CD14-positive monocyte (primary cell): ENCODE results near the gene NOP53. TPM values are rescaled to one million over a fixed set of nuclear protein-coding genes. Genes with fewer than 3 reads are reported as not detected.

Source experiments
- DNase-seq, 3 donors: peaks; one replicate each; pipeline ENCODE4 v3.0.0-alpha.2; 2011 to 2022
- H2AFZ ChIP-seq: 2 replicates; pipeline ENCODE4 v1.6.0; 2012; ENCODE audit warnings: mild to moderate bottlenecking, low read depth, low read length, inconsistent platforms; ENCODE audit not compliant: insufficient read depth, poor library complexity, severe bottlenecking
- H3K27ac ChIP-seq, 2 donors: 1 replicate in 1 of 2; 2 replicates in 1 of 2; pipeline ENCODE4 v1.5.1; 2012 to 2013; ENCODE audit warnings: low read length in 2 of 2, control low read depth in 1 of 2, inconsistent platforms in 1 of 2, low read depth in 1 of 2, mild to moderate bottlenecking in 1 of 2
- H3K27me3 ChIP-seq, 2 donors: one replicate each; pipeline versions ENCODE4 v1.6.0 to v1.6.1; 2011 to 2013; ENCODE audit warnings: low read length in 2 of 2; ENCODE audit not compliant: control insufficient read depth in 2 of 2, insufficient read depth in 2 of 2
- H3K36me3 ChIP-seq, 2 donors: replicated peaks in 1 of 2; 1 replicate in 1 of 2; 2 replicates in 1 of 2; pipeline versions ENCODE4 v1.5.1 to v1.6.1; 2012 to 2013; ENCODE audit warnings: low read length in 2 of 2, control low read depth in 1 of 2, inconsistent platforms in 1 of 2, mild to moderate bottlenecking in 1 of 2; ENCODE audit not compliant: insufficient read depth in 2 of 2, control insufficient read depth in 1 of 2
- H3K4me1 ChIP-seq, 2 donors: 1 replicate in 1 of 2; 2 replicates in 1 of 2; pipeline versions ENCODE4 v1.5.1 to v1.6.1; 2012 to 2013; ENCODE audit warnings: low read length in 2 of 2, control low read depth in 1 of 2, inconsistent platforms in 1 of 2, mild to moderate bottlenecking in 1 of 2, moderate library complexity in 1 of 2; ENCODE audit not compliant: insufficient read depth in 2 of 2, control insufficient read depth in 1 of 2
- H3K4me2 ChIP-seq: replicated peaks from 2 replicates; pipeline ENCODE3; 2012; ENCODE audit warnings: low read length, moderate library complexity, mild to moderate bottlenecking; ENCODE audit not compliant: poor library complexity, severe bottlenecking; ENCODE audit errors: extremely low read depth
- H3K4me3 ChIP-seq, 3 experiments: fragments of 200-600 bp in 1 of 3; sonication (generic) in 1 of 3; replicated peaks in 1 of 3; 1 replicate in 2 of 3; 2 replicates in 1 of 3; pipeline ENCODE4 v1.5.1; 2011 to 2013; ENCODE audit warnings: low read length in 3 of 3, mild to moderate bottlenecking in 3 of 3, control low read depth in 2 of 3, low read depth in 2 of 3, inconsistent platforms in 1 of 3, moderate library complexity in 1 of 3
- H3K79me2 ChIP-seq: 2 replicates; pipeline ENCODE4 v1.6.0; 2012; ENCODE audit warnings: mild to moderate bottlenecking, control low read depth, inconsistent platforms, low read length, moderate library complexity; ENCODE audit not compliant: insufficient read depth
- H3K9ac ChIP-seq: 2 replicates; pipeline ENCODE4 v1.6.0; 2017; ENCODE audit warnings: low read length, mild to moderate bottlenecking; ENCODE audit not compliant: insufficient read depth, poor library complexity, severe bottlenecking
- H3K9me3 ChIP-seq, 2 donors: replicated peaks in 1 of 2; 1 replicate in 1 of 2; 2 replicates in 1 of 2; pipeline versions ENCODE4 v1.5.1 to v1.6.1; 2012 to 2013; ENCODE audit warnings: low read length in 2 of 2, control low read depth in 1 of 2; ENCODE audit not compliant: control insufficient read depth in 1 of 2, insufficient read depth in 1 of 2
- H4K20me1 ChIP-seq: 2 replicates; pipeline ENCODE4 v1.6.0; 2012; ENCODE audit warnings: mild to moderate bottlenecking, low read length, control low read depth, moderate library complexity; ENCODE audit not compliant: insufficient read depth
- H3K27ac Mint-ChIP-seq, 7 donors: one replicate each; pipeline ENCODE4 v1.8.0; 2020; ENCODE audit warnings: mild to moderate bottlenecking in 7 of 7, mixed read lengths in 7 of 7, moderate library complexity in 6 of 7, inconsistent platforms in 2 of 7
- H3K27me3 Mint-ChIP-seq, 3 donors: one replicate each; pipeline ENCODE4 v1.8.0; 2021 to 2022; ENCODE audit warnings: low read depth in 3 of 3, mild to moderate bottlenecking in 3 of 3, mixed read lengths in 3 of 3, moderate library complexity in 3 of 3, inconsistent platforms in 1 of 3
- H3K36me3 Mint-ChIP-seq, 2 donors: one replicate each; pipeline ENCODE4 v1.8.0; 2020; ENCODE audit warnings: mixed read lengths in 2 of 2, inconsistent platforms in 1 of 2, mild to moderate bottlenecking in 1 of 2
- H3K4me1 Mint-ChIP-seq: one replicate; pipeline ENCODE4 v1.8.0; 2020; ENCODE audit warnings: mild to moderate bottlenecking, mixed read lengths
- H3K4me3 Mint-ChIP-seq, 2 donors: one replicate each; pipeline ENCODE4 v1.8.0; 2020; ENCODE audit warnings: mild to moderate bottlenecking in 2 of 2, mixed read lengths in 2 of 2, moderate library complexity in 1 of 2
- H3K9me3 Mint-ChIP-seq, 7 donors: one replicate each; pipeline ENCODE4 v1.8.0; 2020 to 2022; ENCODE audit warnings: mixed read lengths in 7 of 7, mild to moderate bottlenecking in 6 of 7, moderate library complexity in 6 of 7, inconsistent platforms in 2 of 7
- CTCF ChIP-seq: fragments of 200-600 bp; IDR thresholded peaks from one replicate; pipeline ENCODE4 v1.8.0; 2022; ENCODE audit warnings: antibody characterized with exemption, mild to moderate bottlenecking
- WGBS: methylation state at CpG from one replicate; pipeline ENCODE4 v1.1.5; 2013; ENCODE audit warnings: missing lambda C conversion rate; ENCODE audit not compliant: insufficient coverage; 5-methylcytosine and 5-hydroxymethylcytosine counted together
- intact Hi-C, 2 donors: fragments of 100-400 bp; cut with micrococcal nuclease; formaldehyde crosslinking; loops; one replicate each; pipeline versions ENCODE4 v1.15.0 to v1.15.1; 2023
- polyA plus RNA-seq, 3 donors: library from polyadenylated mRNA; depleted of rRNA in 1 of 3; unstranded in 2 of 3; stranded (reverse) in 1 of 3; fragments of 300-500 nt in 2 of 3; fragments of >200 nt in 1 of 3; fragmentation: Illumina TruSeq in 2 of 3; gene quantifications; 1 replicate in 2 of 3; 2 replicates in 1 of 3; pipeline ENCODE4 v1.2.3, GENCODE V29; 2012 to 2021

The NOP53 gene
- polyA plus RNA-seq, 3 donors: 47.5 to 193 (median 70.4) TPM

GRCh38 chr19:47730521-47730889 is 14.8 kb upstream of the NOP53 start:
- H3K27ac Mint-ChIP-seq: no peak overlapping the region
- WGBS: 67% methylated on average over 2 of the region's 8 CpGs

GRCh38 chr19:47730910-47731309 is 14.4 kb upstream of the NOP53 start:
- Histone ChIP-seq H3K79me2 (no peaks in the 10 kb centered on the region), H3K27me3 (peaks cover 14 to 24% of the 10 kb centered on the region in 2 donors), H3K27ac (no peak overlapping the region), H3K4me2 (no peak overlapping the region), H3K4me3 (no peak overlapping the region), H3K4me1 (peaks cover 0 to 7% of the 10 kb centered on the region in 2 donors), H3K9ac (no peak overlapping the region), H4K20me1 (no peaks in the 10 kb centered on the region), H2AFZ (no peak overlapping the region), H3K36me3 (no peaks in the 10 kb centered on the region), H3K9me3 (peaks cover 13 to 14% of the 10 kb centered on the region in 2 donors)
- intact Hi-C loops: no loop called here
- H3K27me3 Mint-ChIP-seq: peaks cover 28 to 44% (median 34%) of the 10 kb centered on the region in 3 donors
- no peak overlapping the region for H3K27ac Mint-ChIP-seq
- 84% methylated on average over 5 of the region's 8 CpGs for WGBS
- no peaks in the 10 kb centered on the region for H3K36me3 Mint-ChIP-seq
- H3K4me1 Mint-ChIP-seq: peaks cover 10% of the 10 kb centered on the region
- no peak for DNase-seq
- no peak for TF ChIP-seq CTCF
- no peak overlapping the region for H3K4me3 Mint-ChIP-seq
- peaks cover 9 to 27% (median 12%) of the 10 kb centered on the region in 7 donors for H3K9me3 Mint-ChIP-seq

More at GRCh38 chr19:47730521-47730889, 14.8 kb upstream of the NOP53 start:
- no peak for DNase-seq
- H3K9ac ChIP-seq: no peak overlapping the region
- no peak overlapping the region for H3K4me2 ChIP-seq
- H3K27ac ChIP-seq: no peak overlapping the region
- Mint-ChIP-seq H3K27me3 (peaks cover 28 to 44% (median 34%) of the 10 kb centered on the region in 3 donors), H3K4me3 (peak overlapping the region in 1 of 2 donors; percentile 69), H3K4me1 (peaks cover 10% of the 10 kb centered on the region), H3K36me3 (no peaks in the 10 kb centered on the region), H3K9me3 (peaks cover 10 to 27% (median 12%) of the 10 kb centered on the region in 7 donors)
- no peak for TF ChIP-seq CTCF
- intact Hi-C loops: no loop called here
- H2AFZ ChIP-seq: no peak overlapping the region
- peaks cover 0 to 8% of the 10 kb centered on the region in 2 donors for H3K4me1 ChIP-seq
- peaks cover 14 to 24% of the 10 kb centered on the region in 2 donors for H3K27me3 ChIP-seq
- no peaks in the 10 kb centered on the region for H3K36me3 ChIP-seq
- H3K4me3 ChIP-seq: no peak overlapping the region
- H3K79me2 ChIP-seq: no peaks in the 10 kb centered on the region
- peaks cover 15 to 17% of the 10 kb centered on the region in 2 donors for H3K9me3 ChIP-seq
- no peaks in the 10 kb centered on the region for H4K20me1 ChIP-seq
